G401 (cell line): ENCODE data around the gene SLC22A13. TPM values are rescaled to one million over a fixed set of nuclear protein-coding genes. Genes with fewer than 3 reads are reported as not detected.
"Not testable (repeated sequence)": the region's sequence is repeated elsewhere in the genome, so short reads cannot be mapped to it uniquely, and the experiment has no call there.

Source experiments
- DNase-seq: peaks from one replicate; pipeline ENCODE4 v3.0.0-alpha.2; 2015; ENCODE audit warnings: low spot score
- in situ Hi-C: cut with HindIII; loops from 2 replicates; pipeline ENCODE4 v1.10.0; 2016; ENCODE audit warnings: low sequenced_read_pairs, mixed read lengths
- total RNA-seq: library from RNA; depleted of rRNA; stranded (reverse); fragments of >200 nt; shearing (Covaris generic); gene quantifications from 2 replicates; pipeline ENCODE4 v1.2.3, GENCODE V29; 2014; rRNA removed

Gene SLC22A13, protein sequence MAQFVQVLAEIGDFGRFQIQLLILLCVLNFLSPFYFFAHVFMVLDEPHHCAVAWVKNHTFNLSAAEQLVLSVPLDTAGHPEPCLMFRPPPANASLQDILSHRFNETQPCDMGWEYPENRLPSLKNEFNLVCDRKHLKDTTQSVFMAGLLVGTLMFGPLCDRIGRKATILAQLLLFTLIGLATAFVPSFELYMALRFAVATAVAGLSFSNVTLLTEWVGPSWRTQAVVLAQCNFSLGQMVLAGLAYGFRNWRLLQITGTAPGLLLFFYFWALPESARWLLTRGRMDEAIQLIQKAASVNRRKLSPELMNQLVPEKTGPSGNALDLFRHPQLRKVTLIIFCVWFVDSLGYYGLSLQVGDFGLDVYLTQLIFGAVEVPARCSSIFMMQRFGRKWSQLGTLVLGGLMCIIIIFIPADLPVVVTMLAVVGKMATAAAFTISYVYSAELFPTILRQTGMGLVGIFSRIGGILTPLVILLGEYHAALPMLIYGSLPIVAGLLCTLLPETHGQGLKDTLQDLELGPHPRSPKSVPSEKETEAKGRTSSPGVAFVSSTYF
- total RNA-seq: not detected in 2 replicates

DNA sequence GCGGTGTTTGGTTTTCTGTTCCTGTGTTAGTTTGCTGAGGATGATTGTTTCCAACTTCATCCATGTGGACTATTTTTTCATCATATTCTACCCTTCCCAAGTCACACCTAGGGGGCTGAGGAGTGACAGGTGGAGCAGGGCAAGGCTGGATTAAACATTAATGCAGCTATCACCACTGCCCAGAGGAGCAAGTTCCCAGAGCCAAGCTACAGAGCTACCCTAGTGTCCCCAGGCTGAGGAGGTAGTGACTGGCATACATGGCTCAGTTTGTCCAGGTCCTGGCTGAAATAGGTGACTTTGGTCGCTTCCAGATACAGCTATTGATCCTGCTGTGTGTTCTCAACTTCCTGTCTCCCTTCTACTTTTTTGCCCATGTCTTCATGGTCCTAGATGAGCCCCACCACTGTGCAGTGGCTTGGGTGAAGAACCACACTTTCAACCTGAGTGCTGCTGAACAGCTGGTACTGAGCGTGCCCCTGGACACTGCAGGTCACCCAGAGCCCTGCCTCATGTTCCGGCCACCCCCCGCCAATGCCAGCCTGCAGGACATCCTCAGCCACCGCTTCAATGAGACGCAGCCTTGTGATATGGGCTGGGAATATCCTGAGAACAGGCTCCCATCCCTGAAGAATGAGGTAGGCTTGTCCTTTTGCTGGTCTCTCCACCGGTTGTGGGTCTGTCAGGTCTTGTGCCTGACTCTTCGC lies at the start of gene SLC22A13:
Gene SLC22A13, plus strand, starts transcription at position 209 of the 704 bp plus-strand sequence. Its CDS starts 49 bp downstream, at position 258.
- in situ Hi-C loops: no loop called here
- no peak for DNase-seq

DNA sequence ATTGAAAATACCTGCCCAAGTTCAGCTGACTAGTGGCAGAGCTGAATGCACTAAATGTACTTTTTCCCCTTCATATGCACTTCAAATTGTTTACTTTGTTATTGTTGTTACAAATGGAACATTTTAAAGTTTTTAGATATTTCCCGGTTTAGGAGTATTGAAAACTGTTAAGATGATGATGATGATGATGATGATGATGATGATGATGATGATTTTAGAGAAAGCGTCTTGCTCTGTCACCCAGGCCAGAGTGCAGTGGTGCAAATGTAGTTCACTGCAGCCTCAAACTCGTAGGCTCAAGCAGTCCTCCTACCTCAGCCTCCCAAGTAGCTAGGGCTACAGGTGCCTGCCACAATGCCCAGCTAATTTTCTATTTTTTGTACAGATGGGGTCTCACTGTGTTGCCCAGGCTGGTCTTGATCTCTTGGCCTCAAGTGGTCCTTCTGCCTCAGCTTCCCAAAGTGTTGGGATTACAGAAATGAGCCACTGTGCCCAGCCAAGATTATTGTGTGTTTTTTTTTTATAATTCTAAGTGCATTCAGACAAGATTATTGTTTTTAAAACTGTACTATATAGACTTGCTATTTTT lies 45.9 kb upstream of the SLC22A13 start:
- in situ Hi-C loops: no loop called here
- DNase-seq: no peak

DNA sequence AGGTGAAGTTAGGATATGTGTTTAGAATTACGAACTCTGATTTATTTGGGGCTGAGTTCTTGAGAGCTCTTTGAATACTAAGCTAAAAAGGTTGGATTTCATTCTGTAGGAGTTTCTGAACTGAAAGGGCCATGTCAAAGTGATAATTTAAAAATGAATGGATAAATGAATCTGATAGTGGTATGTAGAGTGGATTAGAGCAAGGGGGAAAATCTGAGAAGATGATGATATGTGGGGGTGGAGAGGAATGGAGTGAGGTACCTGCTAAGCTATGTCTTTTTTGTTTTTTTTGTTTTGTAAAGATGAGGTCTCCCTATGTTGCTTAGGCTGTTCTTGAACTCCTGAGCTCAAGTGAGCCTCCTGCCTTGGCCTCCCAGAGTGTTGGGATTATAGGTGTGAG lies 44.6 kb upstream of the SLC22A13 start:
- no peak for DNase-seq
- in situ Hi-C loops: no loop called here

- in situ Hi-C loops: no loop called here
- DNase-seq: no peak
These were observed 43.5 kb upstream of the SLC22A13 start for GRCh38 chr3:38222032-38222634.

DNA sequence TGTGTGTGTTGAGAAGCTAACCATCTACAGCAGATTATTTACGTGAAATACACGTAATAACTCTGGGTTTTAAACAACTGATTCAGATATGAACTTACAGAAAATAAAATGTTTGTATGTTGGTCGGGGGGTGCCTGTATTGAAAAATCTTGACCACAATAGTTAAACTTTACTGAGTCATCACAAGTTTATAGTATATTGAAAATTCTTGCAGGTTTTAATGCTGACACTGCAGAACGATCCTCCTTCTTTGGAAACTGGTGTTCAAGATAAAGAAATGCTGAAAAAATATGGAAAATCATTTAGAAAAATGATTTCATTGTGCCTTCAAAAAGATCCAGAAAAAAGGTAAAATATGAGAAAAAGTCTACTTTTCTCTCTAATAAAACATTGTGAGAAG lies 41.3 kb upstream of the SLC22A13 start:
- DNase-seq: no peak

DNA sequence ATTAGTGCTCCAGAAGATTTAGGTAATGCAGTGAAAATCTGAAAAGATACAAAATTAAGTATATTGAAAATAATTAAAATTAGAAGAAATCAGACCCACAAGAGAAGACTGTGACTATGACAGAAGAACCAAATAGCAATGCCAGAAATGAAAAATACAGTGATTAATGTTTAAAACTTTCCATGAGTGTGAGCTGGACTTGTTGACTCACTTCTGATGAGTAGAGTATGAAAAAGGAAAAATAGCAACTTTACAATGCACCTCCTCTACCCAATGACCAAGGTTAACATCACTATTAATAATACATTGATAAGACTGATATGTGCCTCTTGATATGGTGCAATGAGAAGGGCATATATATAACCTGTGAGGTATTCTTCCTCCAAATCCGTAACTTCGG lies 39.3 kb upstream of the SLC22A13 start:
- DNase-seq: no peak
- in situ Hi-C loops: no loop called here

More for the DNA sequence above, 41.3 kb upstream of the SLC22A13 start:
- in situ Hi-C loops: no loop called here

DNA sequence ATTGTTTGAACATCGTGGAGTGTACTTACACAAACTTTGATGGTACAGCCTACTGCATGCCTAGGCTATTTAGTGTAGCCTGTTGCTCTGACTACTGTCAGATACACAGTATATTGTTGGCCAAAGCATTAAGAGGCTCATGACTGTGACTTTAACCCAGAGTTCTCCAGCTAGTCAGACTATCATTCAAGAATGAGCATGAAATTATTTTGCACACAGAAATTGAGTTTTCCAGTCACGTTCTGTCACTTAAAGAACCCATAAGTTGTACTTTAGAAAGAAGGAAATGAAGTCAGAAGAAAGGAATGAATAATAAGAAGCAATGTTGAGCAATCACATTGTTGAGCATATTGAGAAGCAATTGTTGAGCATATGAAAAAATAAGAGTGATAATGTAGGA lies 37.6 kb upstream of the SLC22A13 start:
- in situ Hi-C loops: no loop called here
- no peak for DNase-seq

DNA sequence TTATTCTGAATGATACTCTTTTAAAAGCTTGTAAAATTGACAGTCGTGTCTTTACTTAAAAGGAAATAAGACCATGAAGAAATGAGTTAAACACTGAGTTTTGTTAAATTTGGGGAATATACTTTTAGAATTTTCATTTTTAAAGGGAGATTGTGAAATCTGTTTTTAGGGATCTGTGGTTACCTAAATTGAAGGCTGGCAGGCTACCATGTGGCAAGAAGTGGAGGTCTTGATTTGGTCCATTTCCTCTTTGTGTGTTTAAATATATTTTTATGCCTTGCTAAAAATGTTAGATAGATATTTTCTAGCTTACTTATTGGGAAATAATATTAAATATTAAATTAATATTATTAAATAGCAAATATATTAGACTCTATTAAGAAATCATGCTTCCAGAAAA lies 36.6 kb upstream of the SLC22A13 start:
- in situ Hi-C loops: no loop called here
- DNase-seq: no peak

- in situ Hi-C loops: no loop called here
- no peak for DNase-seq
These were observed 32.9 kb upstream of the SLC22A13 start for GRCh38 chr3:38232701-38233100.

DNA sequence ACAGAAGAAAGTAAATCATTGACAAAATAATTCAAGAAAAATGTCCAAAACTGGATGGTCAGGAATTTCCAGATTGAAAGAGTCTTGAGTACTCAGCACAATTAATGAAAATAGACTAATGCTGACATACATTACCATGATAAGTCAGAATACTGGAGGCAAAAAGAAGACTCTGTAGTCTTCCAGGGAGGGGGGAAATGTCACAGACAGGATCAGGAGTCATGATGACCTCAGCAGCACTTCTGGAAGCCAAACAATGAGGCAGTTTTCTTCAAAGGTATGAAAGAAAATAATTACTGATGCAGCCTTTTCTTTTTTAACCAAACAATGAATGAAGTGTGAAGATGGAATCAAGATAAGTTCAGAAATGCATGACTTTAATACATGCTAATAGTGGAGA lies 30.1 kb upstream of the SLC22A13 start:
- in situ Hi-C loops: no loop called here
- no peak for DNase-seq

GRCh38 chr3:38238416-38239008 lies 27.1 kb upstream of the SLC22A13 start:
- in situ Hi-C loops: no loop called here
- no peak for DNase-seq

- DNase-seq, in situ Hi-C loops: not testable (repeated sequence)
These were observed 22.8 kb upstream of the SLC22A13 start for GRCh38 chr3:38242812-38243211.

DNA sequence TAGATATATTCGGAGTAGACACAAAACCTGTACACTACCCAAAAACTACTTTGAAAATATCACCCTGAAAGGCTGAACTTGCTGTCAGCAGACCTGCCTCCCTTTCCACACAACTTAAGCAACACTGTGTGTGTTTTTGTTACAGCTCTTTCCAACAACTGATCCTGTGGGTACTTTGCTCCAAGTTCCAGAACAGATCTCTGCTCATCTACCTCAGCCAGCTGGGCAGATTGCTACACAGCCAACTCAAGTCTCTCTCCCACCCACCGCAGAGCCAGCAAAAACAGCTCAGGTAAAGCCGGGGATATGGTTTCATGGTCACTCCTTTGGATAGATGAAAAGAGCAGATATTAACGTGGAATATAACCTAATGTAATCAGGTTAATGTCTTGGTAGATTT lies 19.7 kb upstream of the SLC22A13 start:
- in situ Hi-C loops: no loop called here
- DNase-seq: peak; percentile 80

DNA sequence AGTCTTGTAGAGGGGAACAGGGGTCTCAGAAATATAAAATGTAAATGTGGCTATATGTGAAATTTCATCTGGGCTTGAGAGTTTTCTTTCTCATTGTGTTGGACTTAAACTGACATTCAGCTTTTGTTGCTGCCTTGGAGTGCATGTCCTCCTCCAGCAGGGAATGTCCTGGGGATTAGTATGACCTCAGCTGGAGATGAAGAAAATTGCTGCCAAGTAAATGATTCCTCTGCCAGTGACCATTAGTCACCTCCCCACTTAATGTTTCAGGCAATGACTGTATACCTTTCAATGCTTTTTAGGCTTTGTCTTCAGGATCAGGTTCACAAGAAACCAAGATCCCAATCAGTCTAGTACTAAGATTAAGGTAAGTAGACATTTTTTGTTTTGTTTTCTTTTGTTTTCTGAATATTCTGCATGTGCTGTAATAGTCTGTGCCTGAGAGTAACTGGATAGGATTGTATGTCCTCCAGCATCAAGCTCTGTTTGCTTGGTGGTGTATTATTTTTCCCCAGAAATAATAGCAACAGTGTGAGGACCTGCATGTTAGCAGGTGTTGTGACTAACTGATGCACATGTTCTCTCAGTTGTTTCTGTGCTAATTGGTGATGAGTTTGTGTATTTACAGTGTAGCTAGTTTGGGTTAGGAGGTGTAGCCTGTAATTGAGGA lies 18.1 kb upstream of the SLC22A13 start:
- in situ Hi-C loops: no loop called here
- DNase-seq: peak; percentile 89

- in situ Hi-C loops: no loop called here
- DNase-seq: no peak
These were observed 15.4 kb upstream of the SLC22A13 start for GRCh38 chr3:38250198-38250597.

DNA sequence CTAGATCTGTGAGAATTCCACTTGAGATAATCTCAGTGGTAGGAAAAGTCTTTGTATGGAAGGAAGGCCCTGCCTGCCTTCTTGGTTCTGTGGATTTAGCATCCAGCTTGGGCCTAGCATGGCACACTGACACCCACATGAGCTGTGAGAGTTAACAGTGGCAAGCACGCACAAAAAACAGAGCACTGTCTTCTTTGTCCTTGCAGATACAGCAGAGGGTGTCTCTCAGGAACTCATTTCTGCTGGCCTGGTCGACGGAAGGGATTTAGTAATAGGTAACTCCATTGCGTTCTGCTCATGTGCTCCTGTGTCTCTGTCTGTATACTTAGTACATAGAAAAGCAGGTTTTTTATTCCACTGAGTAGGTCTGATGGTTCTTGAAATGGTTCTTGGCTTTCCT lies 14.4 kb upstream of the SLC22A13 start:
- in situ Hi-C loops: no loop called here
- DNase-seq: no peak

DNA sequence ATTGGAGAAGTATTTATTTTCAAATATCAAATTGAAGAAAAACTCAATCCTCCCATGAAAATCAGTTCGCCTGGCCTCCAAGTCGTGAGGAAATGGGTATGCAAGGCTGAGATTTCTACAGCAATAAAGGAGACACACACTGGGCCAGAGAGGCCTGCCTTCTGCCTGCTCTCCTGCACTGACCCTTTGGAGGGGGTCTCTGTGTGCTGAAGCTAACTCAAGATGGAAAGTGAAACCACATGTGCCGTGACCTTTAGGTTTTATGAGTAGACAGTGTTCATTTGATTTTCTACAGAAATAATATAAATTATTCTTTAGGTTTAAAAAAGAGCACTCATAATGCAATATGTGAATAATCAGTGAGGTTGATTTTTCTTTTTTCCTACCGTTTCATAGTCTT lies 11.9 kb upstream of the SLC22A13 start:
- no peak for DNase-seq
- in situ Hi-C loops: no loop called here

GRCh38 chr3:38254872-38255271 lies 10.7 kb upstream of the SLC22A13 start:
- in situ Hi-C loops: no loop called here
- no peak for DNase-seq

- in situ Hi-C loops: no loop called here
- DNase-seq: no peak
These were observed 10.0 kb upstream of the SLC22A13 start for GRCh38 chr3:38255627-38256026.
